Neural crest cell (in vitro differentiated cells): ENCODE measurements around the gene NDUFAF2. TPM values are rescaled to one million over a fixed set of nuclear protein-coding genes. Genes with fewer than 3 reads are reported as not detected.
"Not testable (repeated sequence)": the region's sequence is repeated elsewhere in the genome, so short reads cannot be mapped to it uniquely, and the experiment has no call there.

Experiments used
- DNase-seq: peaks from one replicate; pipeline ENCODE4 v3.0.0; 2021; ENCODE audit warnings: low read depth, mixed read lengths, low spot score
- H3K27ac Mint-ChIP-seq: one replicate; pipeline ENCODE4 v1.8.0; 2021; ENCODE audit warnings: mild to moderate bottlenecking, mixed read lengths; ENCODE audit not compliant: unreplicated experiment
- H3K27me3 Mint-ChIP-seq: 2 replicates; pipeline ENCODE4 v1.8.0; 2021; ENCODE audit warnings: low read depth, mild to moderate bottlenecking, mixed read lengths
- H3K36me3 Mint-ChIP-seq: 2 replicates; pipeline ENCODE4 v1.8.0; 2021; ENCODE audit warnings: low read depth, mild to moderate bottlenecking, mixed read lengths
- H3K4me1 Mint-ChIP-seq: 2 replicates; pipeline ENCODE4 v1.8.0; 2021; ENCODE audit warnings: mixed read lengths
- H3K4me3 Mint-ChIP-seq: one replicate; pipeline ENCODE4 v1.8.0; 2021; ENCODE audit warnings: mild to moderate bottlenecking, mixed read lengths
- H3K9me3 Mint-ChIP-seq: 2 replicates; pipeline ENCODE4 v1.8.0; 2021; ENCODE audit warnings: mixed read lengths
- CTCF ChIP-seq: fragments of 200-600 bp; sonication (generic); conservative IDR thresholded peaks from 2 replicates; pipeline ENCODE4 v1.5.0; 2021; ENCODE audit warnings: antibody characterized with exemption, mild to moderate bottlenecking
- total RNA-seq: library from RNA; stranded (reverse); gene quantifications from 2 replicates; pipeline ENCODE4 v1.2.1, GENCODE V29; 2021

NDUFAF2 gene
- total RNA-seq, 1 donor from 2014 or later: 37.7 TPM

GRCh38 chr5:61029456-61030162 is 84.6 kb downstream of the NDUFAF2 start:
- no peak for DNase-seq
- peaks cover 4% of the 10 kb centered on the region for H3K9me3 Mint-ChIP-seq
- peaks cover 4% of the 10 kb centered on the region for H3K4me1 Mint-ChIP-seq
- no peak for TF ChIP-seq CTCF
- H3K27me3 Mint-ChIP-seq: no peaks in the 10 kb centered on the region
- no peak overlapping the region for H3K27ac Mint-ChIP-seq
- peaks cover 8% of the 10 kb centered on the region for H3K36me3 Mint-ChIP-seq
- no peak overlapping the region for H3K4me3 Mint-ChIP-seq

GRCh38 chr5:61030163-61030482 is 85.1 kb downstream of the NDUFAF2 start:
- H3K27me3 Mint-ChIP-seq: no peaks in the 10 kb centered on the region
- H3K36me3 Mint-ChIP-seq: peaks cover 8% of the 10 kb centered on the region
- DNase-seq: no peak
- peaks cover 4% of the 10 kb centered on the region for H3K9me3 Mint-ChIP-seq
- no peak for TF ChIP-seq CTCF
- no peak overlapping the region for H3K4me3 Mint-ChIP-seq
- no peak overlapping the region for H3K27ac Mint-ChIP-seq
- H3K4me1 Mint-ChIP-seq: peaks cover 4% of the 10 kb centered on the region

- not testable (repeated sequence) for H3K36me3 Mint-ChIP-seq, H3K27me3 Mint-ChIP-seq, H3K4me3 Mint-ChIP-seq, DNase-seq, H3K27ac Mint-ChIP-seq, H3K4me1 Mint-ChIP-seq, H3K9me3 Mint-ChIP-seq
These were observed 86.3 kb downstream of the NDUFAF2 start for GRCh38 chr5:61031301-61031700.

GRCh38 chr5:61044545-61044944 is 99.5 kb downstream of the NDUFAF2 start:
- no peak overlapping the region for H3K27ac Mint-ChIP-seq

GRCh38 chr5:61047346-61047745 is 102.3 kb downstream of the NDUFAF2 start:
- Mint-ChIP-seq H3K9me3 (peaks cover 11% of the 10 kb centered on the region), H3K4me3 (no peak overlapping the region), H3K27ac (no peak overlapping the region)

More at GRCh38 chr5:61044545-61044944, 99.5 kb downstream of the NDUFAF2 start:
- TF ChIP-seq CTCF: no peak
- Mint-ChIP-seq H3K36me3 (peaks cover 11% of the 10 kb centered on the region), H3K4me3 (no peak overlapping the region), H3K4me1 (no peaks in the 10 kb centered on the region), H3K27me3 (no peaks in the 10 kb centered on the region), H3K9me3 (peaks cover 11% of the 10 kb centered on the region)
- no peak for DNase-seq

More at GRCh38 chr5:61047346-61047745, 102.3 kb downstream of the NDUFAF2 start:
- no peak for DNase-seq
- peaks cover 11% of the 10 kb centered on the region for H3K36me3 Mint-ChIP-seq
- no peak for TF ChIP-seq CTCF
- no peaks in the 10 kb centered on the region for H3K27me3 Mint-ChIP-seq
- H3K4me1 Mint-ChIP-seq: peaks cover 9% of the 10 kb centered on the region
